Hematopoietic multipotent progenitor cell treated with erythropoietin and hydrocortisone succinate and interleukin-3 and kit ligand, for 17 days (in vitro differentiated cells): Measurements from ENCODE around the gene GPC5.
"Not testable (repeated sequence)": the region's sequence is repeated elsewhere in the genome, so short reads cannot be mapped to it uniquely, and the experiment has no call there.

Source experiments
- DNase-seq: peaks from one replicate; pipeline ENCODE4 v3.0.0-alpha.2; 2015; ENCODE audit warnings: low spot score

The GPC5 gene

GRCh38 chr13:92390217-92390616, 991.8 kb downstream of the GPC5 start:
- no peak for DNase-seq

GRCh38 chr13:92403606-92404005, 1005.2 kb downstream of the GPC5 start:
- no peak for DNase-seq

GRCh38 chr13:92407858-92408257, 1009.4 kb downstream of the GPC5 start:
- DNase-seq: no peak

- no peak for DNase-seq
These were observed 1014.1 kb downstream of the GPC5 start for GRCh38 chr13:92412481-92412880.

- no peak for DNase-seq
These were observed 1014.6 kb downstream of the GPC5 start for GRCh38 chr13:92412996-92413395.

- no peak for DNase-seq
These were observed 1015.0 kb downstream of the GPC5 start for GRCh38 chr13:92413452-92413851.

GRCh38 chr13:92414851-92415250, 1016.4 kb downstream of the GPC5 start:
- DNase-seq: no peak

- DNase-seq: no peak
These were observed 1017.4 kb downstream of the GPC5 start for GRCh38 chr13:92415781-92416180.

GRCh38 chr13:92418818-92419412, 1020.5 kb downstream of the GPC5 start:
- no peak for DNase-seq

- DNase-seq: no peak
These were observed 1030.8 kb downstream of the GPC5 start for GRCh38 chr13:92429231-92429630.

- no peak for DNase-seq
These were observed 1035.0 kb downstream of the GPC5 start for GRCh38 chr13:92433386-92433785.

- DNase-seq: no peak
These were observed 1035.5 kb downstream of the GPC5 start for GRCh38 chr13:92433963-92434362.

GRCh38 chr13:92436924-92437323, 1038.5 kb downstream of the GPC5 start:
- DNase-seq: no peak

GRCh38 chr13:92444244-92444643, 1045.8 kb downstream of the GPC5 start:
- no peak for DNase-seq

GRCh38 chr13:92451060-92451459, 1052.6 kb downstream of the GPC5 start:
- no peak for DNase-seq

- DNase-seq: no peak
These were observed 1054.4 kb downstream of the GPC5 start for GRCh38 chr13:92452840-92453239.

- no peak for DNase-seq
These were observed 1060.9 kb downstream of the GPC5 start for GRCh38 chr13:92459306-92459705.

- no peak for DNase-seq
These were observed 1062.1 kb downstream of the GPC5 start for GRCh38 chr13:92460479-92460878.

- no peak for DNase-seq
These were observed 1063.0 kb downstream of the GPC5 start for GRCh38 chr13:92461402-92461801.

- no peak for DNase-seq
These were observed 1063.4 kb downstream of the GPC5 start for GRCh38 chr13:92461831-92462230.

- no peak for DNase-seq
These were observed 1064.7 kb downstream of the GPC5 start for GRCh38 chr13:92463134-92463533.

GRCh38 chr13:92473765-92474475, 1075.5 kb downstream of the GPC5 start:
- no peak for DNase-seq

GRCh38 chr13:92480387-92480786, 1082.0 kb downstream of the GPC5 start:
- DNase-seq: no peak

GRCh38 chr13:92482790-92483189, 1084.4 kb downstream of the GPC5 start:
- DNase-seq: not testable (repeated sequence)
